ENCODE measurements around the gene TAF5. TPM values are rescaled to one million over a fixed set of nuclear protein-coding genes. Genes with fewer than 3 reads are reported as not detected.

Gene TAF5
- total RNA-seq (2014; rRNA removed) (7.0 and 8.4 TPM in 2 replicates), Bru-seq, nascent RNA (percentile 46 among the genes with signal in this experiment), BruChase-seq, experiment 1, labeled RNA remaining after a 6-hour chase (percentile 54 among the genes with signal in this experiment), BruChase-seq, experiment 2, labeled RNA remaining after a 2-hour chase (percentile 47 among the genes with signal in this experiment)
- long read RNA-seq, transcript TAF5-201 (11 exons, 3,268 nt) = major isoform, 6 of 12 reads
- long read RNA-seq, partial matches to known transcripts = 4 of 12 reads
- long read RNA-seq, other reads (novel, unspliced or antisense) = 2 of 12 reads

GRCh38 chr10:103367782-103368518 is at the start of gene TAF5:
TSS of gene TAF5 (plus strand) at chr10:103367976. CDS start at chr10:103367990, 14 bp downstream.
- Histone ChIP-seq H2AFZ (ENCODE audit: low read length) (peak within 1 kb of the TSS; percentile 80), H3K27ac (ENCODE audit: low read length) (peak within 1 kb of the TSS; percentile 59), H3K4me2 (ENCODE audit: low read length) (peak within 1 kb of the TSS; percentile 95), H3K9ac (ENCODE audit: low read length) (peak within 1 kb of the TSS; percentile 80), H4K20me1 (ENCODE audit: low read length) (no peaks in the 10 kb centered on the region), H3K4me3 (ENCODE audit: low read length) (peak within 1 kb of the TSS; percentile 93), H3K4me1 (ENCODE audit: insufficient read depth, low read length) (peaks cover 20% of the 10 kb centered on the region), H3K9me3 (ENCODE audit: low read length) (no peaks in the 10 kb centered on the region), H3K9me2 (replicated peaks; ENCODE audit: low read length) (no peaks in the 10 kb centered on the region), H3K27me3 (ENCODE audit: low read length) (no peaks in the 10 kb centered on the region), H3F3A (ENCODE audit: low read length, unreplicated experiment) (no peaks in the 10 kb centered on the region), H3K79me2 (ENCODE audit: low read length) (peaks cover 36% of the 10 kb centered on the region), H3K36me3 (ENCODE audit: low read depth, low read length) (no peaks in the 10 kb centered on the region)
- no TSS peak for BruUV-seq (replicated peaks)
- intact Hi-C loops (cut with micrococcal nuclease) = no loop called here
- ChIA-PET CTCF (no interaction called here), POLR2A (ENCODE audit: unreplicated experiment) (no interaction called here)
- ATAC-seq (peak; percentile 57), DNase-seq (peak; percentile 90)
- TF ChIP-seq EZH2phosphoT487 (IDR thresholded peaks at IDR 0.05; ENCODE audit: borderline replicate concordance, low read length) (no peak), CTCF (conservative IDR thresholded peaks at IDR 0.05; ENCODE audit: low read depth, low read length) (no peak), EZH2 (IDR thresholded peaks at IDR 0.05; ENCODE audit: low read length, unreplicated experiment) (no peak)

DNA sequence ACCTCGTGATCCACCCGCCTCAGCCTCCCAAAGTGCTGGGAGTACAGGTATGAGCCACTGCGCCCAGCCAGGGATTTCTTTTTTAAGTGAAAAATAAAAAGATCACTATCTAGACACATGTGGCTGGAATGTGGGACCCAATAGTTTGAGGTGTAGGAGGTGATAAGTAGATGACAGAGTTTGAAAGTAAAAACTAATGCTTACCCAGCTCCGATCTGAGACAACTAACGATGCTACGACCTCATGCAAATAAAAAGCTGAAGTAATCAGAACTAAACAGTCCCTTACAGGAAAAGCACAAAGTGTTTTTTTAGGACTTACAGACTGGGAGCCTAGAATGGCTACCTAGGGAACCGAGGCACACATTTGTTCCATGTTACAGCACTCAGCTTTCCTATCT is 39.9 kb upstream of the TAF5 start:
- Histone ChIP-seq H3K4me2 (ENCODE audit: low read length) (no peak overlapping the region), H3K27ac (ENCODE audit: low read length) (no peak overlapping the region), H3K4me3 (ENCODE audit: low read length) (no peak overlapping the region), H3K9ac (ENCODE audit: low read length) (no peak overlapping the region), H3K27me3 (ENCODE audit: low read length) (no peaks in the 10 kb centered on the region), H3F3A (ENCODE audit: low read length, unreplicated experiment) (no peaks in the 10 kb centered on the region), H3K9me2 (replicated peaks; ENCODE audit: low read length) (no peaks in the 10 kb centered on the region), H3K79me2 (ENCODE audit: low read length) (no peaks in the 10 kb centered on the region), H2AFZ (ENCODE audit: low read length) (no peak overlapping the region), H3K4me1 (ENCODE audit: insufficient read depth, low read length) (no peaks in the 10 kb centered on the region), H3K9me3 (ENCODE audit: low read length) (no peaks in the 10 kb centered on the region), H3K36me3 (ENCODE audit: low read depth, low read length) (peaks cover 7% of the 10 kb centered on the region; the same call in 1 of the 2 replicates), H4K20me1 (ENCODE audit: low read length) (no peaks in the 10 kb centered on the region)
- intact Hi-C loops (cut with micrococcal nuclease) = no loop called here
- no TSS peak for BruUV-seq (replicated peaks)
- CTCF ChIA-PET = no interaction called here
- POLR2A ChIA-PET (ENCODE audit: unreplicated experiment) = no interaction called here
- ATAC-seq = no peak
- DNase-seq = no peak
- no peak for TF ChIP-seq CTCF (conservative IDR thresholded peaks at IDR 0.05; ENCODE audit: low read depth, low read length)
- TF ChIP-seq EZH2 (IDR thresholded peaks at IDR 0.05; ENCODE audit: low read length, unreplicated experiment) = no peak
- TF ChIP-seq EZH2phosphoT487 (IDR thresholded peaks at IDR 0.05; ENCODE audit: borderline replicate concordance, low read length) = no peak

All from PC-3 (cell line).